A204.1 (cell line): Measurements from ENCODE around the gene MOK.
A peak's percentile ranks its signal among the peaks of the same experiment; 100 is the strongest.
"Not testable (repeated sequence)": the region's sequence is repeated elsewhere in the genome, so short reads cannot be mapped to it uniquely, and the experiment has no call there.

ENCODE experiments used
- FAIRE-seq: peaks from 2 replicates; lab custom pipeline; 2012; peaks lifted over from hg19 to GRCh38; lab: Jason Lieb, UNC

The MOK gene

DNA sequence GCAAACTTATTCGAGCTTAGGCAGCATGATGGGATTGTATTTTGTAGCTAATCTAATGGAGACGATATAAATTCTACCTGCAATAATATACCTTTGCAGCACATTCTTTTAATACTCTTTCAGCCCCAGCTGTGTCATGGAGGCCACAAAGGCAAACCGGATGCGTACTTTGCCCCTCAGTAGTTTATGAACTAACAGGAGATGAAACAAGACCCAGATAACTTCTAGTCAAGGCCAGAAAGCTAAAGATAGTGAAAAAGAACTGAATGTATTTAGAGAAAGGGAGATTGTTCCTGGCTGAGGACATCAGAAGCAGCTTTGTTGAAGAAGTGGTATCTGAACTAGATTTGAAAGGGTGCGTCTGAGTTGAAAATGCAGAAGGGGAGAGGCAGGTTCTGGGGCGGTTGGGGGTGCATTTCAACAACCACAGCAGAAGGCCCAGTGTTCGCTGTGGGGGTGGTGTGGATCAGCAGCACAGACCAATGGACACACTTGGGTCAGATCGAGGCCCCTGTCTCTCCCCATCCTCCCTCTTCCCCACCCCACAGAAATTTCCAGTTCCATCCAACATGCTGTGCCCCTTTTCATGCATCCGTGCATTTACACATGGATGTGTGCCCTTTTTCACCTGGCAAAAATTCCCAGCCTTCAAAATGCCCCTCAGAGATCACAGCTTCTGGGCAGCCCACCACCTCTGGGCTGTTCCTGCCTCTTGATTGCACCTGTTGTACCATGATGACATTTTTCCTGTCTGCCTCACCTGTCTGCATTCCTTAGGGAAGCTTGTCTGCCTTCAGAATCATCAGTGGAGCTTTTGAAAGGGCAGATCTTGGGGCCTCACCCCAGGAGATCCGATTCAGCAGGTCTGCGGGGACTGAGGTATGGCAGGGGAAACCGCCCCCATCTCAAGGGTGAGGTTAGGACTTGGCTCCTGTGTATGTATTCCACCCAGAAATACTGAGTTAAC is 16.8 kb upstream of the MOK start:
- FAIRE-seq, result no peak

DNA sequence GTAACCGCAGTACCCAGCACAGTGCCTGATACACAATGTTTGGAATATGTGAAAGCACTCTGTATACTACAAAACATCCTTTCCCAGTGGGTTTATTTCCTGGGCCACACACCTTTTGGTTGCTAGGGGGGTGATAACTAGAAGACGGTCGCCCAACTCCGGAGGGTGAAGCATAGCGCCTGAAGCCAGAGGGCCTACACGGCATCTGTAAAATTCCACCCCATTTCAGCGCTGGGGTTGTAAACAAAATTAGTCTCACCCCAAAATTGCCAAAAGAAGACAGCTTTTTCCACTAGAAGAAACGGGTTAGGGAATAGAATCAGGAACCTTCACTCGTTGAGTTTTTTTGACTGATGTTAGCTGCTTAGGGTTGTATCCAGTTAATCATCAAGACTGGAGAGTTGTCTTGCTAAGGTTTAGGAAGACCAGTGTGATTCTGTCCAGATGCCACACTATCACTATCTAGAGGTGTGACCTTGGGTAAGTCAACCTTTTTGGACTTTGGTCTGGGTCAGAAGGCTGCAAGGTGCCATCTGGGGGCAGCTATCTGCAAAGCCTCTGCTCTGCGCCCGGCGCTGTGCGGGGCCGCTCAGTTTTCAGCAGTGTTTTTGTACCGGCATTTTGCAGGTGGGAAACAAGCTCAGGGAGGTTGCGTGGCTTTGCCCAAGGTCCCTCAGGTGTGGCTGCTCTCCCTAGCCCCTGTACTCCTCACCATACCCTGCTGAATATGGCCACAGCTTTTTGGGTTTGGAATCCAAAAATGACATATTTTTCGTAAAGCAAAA is 15.9 kb upstream of the MOK start:
- FAIRE-seq, result no peak

DNA sequence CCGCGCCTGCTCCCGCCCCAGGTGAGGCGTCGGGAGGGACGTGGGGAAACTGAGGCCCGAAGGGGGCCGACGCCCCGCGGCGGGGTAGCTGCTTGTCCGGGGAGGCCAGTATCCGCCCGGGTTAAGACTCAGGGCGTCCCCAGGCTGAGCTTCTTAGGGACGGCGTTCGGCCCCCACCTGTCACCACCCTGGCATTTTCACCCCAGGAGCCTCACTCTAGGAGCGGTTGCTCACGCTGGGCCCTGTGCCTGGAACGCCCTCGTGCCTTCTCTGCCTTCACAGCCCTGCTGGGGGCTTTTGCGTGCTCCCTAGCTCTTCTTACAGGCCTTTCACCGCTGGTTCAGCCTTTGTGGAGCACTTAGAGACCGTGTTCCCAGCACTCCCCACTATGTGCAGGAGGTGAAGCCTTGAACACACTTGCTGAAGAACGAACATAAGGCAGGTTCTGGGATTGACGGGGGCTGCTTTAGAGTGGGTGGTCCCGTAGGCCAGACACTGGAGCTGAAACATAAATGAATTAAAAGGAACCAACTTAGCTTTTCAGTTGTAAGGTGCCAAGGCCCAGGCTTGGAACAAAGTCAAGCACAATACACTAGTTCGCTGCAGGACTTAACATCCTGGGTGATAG is 15.2 kb upstream of the MOK start:
- FAIRE-seq, result no peak

DNA sequence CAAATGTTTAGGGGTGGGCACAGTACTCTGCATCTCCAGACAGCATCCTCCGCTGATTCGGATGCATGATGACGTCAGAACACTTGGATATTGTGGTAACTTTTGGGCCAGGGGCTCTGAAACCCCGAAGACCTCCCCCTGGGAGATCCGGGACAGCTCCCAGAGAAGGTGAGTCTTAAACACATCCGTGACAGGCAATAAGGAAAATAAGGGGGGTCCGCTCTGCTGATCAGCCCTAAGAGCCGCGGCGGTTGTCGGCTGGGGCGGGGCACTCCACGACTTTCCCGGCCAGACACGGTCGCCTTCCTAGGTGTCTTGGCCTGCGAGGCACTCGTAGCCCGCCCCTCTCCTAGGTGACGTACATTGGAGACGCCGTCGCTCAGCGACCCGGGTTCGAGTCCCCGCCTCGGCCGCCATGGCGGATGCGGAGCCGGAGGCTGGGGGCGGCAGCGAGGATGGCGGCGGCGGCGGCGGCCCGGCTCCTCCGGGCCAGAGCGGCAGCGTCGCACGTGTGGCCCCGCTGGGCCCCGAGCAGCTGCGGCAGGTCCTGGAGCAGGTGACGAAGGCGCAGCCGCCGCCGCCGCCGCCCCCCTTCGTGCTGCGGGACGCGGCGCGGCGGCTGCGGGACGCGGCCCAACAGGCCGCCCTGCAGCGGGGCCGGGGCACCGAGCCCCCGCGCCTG is 14.5 kb upstream of the MOK start, which contains the start of gene ZNF839:
Gene ZNF839 (plus strand): TSS at position 396 of the 682 bp plus-strand sequence. CDS start 20 bp downstream, at position 416.
- no peak for FAIRE-seq

DNA sequence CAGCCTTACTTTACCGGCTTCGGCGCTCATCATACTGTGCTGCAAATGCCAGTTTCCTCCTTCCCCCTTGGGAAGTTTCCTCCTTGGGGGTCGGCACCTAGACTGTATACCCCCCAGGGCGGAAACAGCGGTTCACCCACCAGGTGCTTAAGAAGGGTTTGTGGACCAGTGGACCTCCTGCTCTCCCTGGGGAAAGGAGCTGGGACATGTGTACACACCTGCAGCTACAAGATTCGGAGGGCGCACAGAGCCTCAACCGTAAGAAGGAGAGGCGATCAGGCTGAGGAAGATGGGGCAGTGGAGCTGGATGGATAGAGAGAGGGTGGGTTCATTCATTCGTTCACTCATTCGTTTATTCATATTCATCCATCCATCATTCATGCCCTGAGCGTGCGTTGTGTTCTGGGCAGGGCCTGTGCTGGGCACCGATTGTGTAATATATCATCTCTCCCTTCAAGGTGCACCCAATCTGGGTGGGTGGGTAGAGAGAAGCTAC is 13.9 kb upstream of the MOK start:
- no peak for FAIRE-seq

DNA sequence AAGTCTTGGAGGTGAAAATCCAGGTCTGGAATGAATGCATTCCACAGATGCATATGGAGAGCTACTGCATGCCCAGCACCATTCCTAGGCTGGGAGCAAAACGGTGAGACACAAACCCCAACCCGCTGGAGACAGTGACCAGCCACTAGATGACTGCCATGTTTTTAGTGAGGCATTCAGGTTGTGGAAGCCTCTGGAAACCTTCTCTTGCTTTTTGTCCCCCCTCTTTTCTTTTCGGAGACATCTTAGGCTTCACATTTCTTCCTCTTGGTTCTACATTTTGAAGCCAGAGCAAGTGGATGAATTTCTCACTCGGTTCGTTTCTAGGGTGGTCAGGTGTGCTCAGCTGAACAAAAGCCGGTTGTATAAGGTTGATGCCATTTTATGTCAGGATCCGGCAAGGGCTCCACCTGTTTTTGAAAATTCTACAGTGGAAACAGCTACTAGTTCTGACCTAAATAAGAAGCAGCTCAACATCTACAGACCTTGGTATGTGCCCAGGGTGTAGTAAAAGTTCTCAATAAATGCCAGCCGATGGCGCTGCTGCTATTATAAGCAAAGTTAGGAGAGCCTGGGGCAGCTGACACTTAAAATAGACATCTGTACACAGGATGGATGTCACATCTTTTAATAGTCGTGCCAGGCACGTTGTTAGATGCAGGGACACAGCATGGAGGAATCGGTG is 12.7 kb upstream of the MOK start:
- FAIRE-seq, result no peak

DNA sequence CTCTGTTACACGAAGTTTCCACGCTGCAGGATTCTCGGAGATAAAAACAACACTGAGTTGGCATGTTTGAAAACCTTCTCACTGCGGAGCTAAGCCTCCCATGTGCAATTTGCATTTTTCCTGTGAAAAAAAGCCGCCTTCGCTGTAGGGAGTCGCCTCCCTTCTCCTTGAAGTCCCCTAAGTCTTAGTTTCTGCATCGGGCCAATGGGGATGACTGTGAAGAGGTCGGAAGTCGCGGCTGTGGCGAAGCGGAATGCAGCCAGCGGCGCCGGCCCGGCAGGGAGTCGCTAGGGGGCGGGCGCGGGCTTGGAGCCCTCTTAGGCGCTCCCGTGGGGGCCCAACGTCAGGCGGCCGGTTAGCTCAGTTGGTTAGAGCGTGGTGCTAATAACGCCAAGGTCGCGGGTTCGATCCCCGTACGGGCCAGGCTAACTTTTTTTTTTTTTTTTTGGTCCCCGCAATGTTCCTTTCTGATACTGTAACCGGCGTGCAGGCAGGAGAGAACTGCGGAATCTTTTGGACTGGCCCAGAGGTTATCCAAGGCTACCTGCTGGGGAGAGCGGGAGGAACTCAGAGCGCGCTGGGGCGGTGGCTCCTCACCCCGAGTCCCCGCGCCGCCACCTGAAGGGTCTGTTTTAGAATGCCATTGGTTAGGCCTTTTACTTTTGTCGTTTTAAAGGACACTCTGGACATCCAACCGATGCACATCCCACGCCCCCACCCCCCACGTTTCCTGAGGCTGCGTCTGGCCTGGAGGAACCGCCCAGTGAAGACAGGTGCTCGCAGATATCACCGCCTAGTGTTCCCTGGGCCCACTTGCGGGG is 12.0 kb upstream of the MOK start:
- no peak for FAIRE-seq

DNA sequence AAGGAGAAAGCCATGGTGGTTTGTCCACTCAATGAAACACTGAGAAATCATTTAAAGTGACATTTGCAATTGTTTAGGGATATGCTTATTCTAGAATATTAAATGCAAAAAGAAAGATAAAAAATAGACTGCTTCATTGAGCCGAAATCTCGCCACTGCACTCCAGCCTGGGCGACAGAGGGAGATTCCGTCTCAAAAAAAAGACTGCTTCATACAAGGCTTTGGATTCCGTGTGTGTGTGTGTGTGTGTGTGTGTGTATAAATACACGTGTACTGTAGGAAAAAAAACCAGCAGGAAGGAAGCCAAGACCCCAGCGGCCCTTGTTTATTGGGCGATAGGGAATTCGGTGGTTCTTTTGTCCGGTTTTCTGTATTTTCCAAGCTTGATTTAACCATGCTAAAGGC is 11.4 kb upstream of the MOK start:
- FAIRE-seq, result peak; percentile 21

DNA sequence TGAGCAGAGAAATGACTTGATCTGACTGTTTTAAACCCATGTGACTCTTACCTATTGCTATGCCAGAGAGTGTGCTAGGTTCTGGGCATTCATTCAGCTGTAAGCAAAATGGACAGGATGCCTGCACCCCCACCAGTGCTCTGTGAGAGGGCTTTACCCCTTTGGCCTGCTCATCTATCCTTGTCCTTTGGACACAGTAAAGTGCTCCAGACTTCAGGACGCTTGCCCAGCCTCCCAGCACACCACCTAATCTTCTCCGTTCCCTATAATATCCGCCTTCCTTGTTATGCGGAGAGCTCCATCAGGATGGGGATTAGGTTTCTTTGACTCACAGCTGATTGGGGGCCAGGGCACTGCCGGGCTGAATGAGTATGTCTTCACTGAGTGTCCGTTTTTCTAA is 10.2 kb upstream of the MOK start:
- FAIRE-seq, result peak; percentile 41

DNA sequence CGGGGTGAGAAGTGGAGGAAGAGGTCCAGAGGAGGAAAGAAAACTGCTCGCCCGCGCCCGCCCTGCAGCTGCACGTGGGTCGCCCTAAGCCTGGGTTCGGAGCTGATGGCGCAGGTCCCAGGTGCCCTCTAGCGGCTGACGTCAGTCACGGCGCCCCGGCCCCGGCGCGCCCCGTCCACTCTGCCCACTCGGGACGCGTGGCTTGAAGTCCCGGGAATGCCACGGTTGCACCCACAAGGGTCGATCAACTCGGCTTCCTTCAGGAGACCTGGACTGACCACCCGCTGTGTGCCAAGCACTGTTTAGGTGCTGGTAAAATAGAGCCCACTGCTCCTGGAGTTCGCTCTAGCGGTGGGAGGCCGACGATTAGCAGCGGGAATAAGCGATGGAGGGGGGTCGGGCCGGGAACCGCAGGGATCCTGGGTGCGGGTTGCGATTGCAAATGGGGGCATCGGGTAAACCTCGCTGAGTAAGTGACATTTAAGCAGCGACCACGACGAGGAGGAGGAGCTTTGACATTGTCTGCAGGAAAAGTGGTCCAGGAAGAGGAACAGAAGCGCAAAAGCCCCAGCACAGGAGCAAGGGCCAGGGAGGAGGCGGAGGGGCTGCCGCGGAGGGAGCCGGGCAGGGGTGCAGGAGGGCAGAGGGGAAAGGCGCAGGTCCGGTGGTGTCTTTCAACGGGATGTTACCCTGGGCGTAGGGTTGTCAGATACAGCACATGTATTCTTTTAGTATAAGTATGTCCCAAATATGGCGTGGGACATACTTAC is 9.5 kb upstream of the MOK start:
- FAIRE-seq, result no peak

DNA sequence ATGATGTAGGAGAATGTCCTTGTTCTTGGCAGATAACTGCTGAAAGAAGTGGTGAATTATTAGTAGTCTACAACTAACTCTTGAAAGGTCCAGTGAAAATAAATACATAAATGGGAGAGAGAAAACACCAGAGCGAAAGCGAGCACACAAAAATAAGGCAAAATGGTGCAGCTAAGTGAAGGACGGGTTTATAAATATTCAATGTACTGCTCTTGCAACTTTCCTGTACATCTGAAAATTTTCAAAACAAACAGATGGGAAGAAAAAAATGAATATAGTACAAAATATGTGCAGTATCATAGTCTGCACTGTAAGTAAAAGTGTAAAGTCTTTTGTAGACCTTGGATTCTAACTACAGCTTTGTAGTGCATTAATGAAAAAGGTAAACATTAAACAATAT is 1.3 kb downstream of the MOK start:
- FAIRE-seq, result peak; percentile 25

DNA sequence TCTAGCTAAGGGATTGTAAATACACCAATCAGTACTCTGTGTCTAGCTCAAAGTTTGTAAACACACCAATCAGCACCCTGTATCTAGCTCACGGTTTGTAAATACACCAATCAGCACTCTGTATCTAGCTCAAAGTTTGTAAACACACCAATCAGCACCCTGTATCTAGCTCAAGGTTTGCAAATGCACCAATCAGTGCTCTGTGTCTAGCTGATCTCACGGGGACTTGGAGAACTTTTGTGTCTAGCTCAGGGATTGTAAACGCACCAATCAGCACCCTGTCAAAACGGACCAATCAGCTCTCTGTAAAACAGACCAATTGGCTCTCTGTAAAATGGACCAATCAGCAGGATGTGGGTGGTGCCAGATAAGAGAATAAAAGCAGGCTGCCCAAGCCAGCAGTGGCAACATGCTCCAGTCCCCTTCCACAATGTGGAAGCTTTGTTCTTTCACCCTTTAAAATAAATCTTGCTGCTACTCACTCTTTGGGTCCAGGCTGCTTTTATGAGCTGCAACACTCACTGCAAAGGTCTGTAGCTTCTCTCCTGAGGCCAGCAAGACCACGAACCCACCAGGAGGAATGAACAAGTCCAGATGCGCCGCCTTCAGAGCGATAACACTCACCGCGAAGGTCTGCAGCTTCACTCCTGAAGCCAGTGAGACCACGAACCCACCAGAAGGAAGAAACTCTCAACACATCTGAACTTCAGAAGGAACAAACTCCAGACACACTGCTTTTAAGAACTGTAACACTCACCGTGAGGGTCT is 6.5 kb downstream of the MOK start:
- not testable (repeated sequence) for FAIRE-seq

DNA sequence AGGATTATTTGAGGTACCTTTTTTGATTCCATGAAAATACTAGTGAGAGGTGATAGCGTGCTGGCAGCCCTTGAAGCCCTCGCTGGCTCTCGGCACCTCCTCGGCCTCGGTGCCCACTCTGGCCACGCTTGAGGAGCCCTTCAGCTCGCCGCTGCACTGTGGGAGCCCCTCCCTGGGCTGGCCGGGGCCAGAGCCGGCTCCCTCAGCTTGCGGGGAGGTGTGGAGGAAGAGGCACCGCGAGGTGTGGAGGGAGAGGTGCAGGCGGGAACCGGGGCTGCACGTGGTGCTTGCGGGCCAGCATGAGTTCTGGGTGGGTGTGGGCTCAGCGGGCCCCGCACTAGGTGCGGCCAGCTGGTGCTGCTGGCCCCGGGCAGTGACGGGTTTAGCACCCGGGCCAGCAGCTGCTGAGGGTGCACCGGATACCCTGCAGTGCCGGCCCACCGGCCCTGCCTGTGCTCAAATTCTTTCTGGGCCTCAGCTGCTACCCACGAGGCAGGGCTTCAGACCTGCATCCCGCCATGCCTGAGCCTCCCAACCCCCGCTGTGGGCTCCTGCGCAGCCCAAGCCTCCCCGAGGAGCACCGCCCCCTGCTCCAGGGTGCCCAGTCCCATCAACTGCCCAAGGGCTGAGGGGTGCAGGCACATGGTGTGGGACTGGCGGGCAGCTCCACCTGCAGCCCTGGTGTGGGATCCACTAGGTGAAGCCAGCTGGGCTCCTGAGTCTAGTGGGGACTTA is 7.4 kb downstream of the MOK start:
- no peak for FAIRE-seq

DNA sequence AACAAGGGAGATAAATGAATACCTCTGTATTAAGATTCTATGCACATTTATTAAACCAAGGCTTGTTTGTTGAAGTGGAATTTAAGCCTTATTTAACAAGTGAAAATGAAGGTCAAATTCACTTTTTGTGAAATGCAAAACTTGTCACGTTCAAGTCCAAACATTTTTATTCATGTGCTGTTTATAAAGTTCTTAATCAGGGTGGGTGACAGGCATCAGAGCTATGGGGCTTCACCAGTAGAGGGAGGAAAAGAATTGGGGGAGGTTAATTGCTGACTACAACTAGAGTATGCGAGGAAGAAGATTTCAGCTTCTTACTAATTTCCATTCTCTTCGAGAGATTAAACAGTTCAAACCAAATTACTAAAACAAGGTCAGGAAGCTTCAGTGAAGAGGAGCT is 9.7 kb downstream of the MOK start:
- no peak for FAIRE-seq

DNA sequence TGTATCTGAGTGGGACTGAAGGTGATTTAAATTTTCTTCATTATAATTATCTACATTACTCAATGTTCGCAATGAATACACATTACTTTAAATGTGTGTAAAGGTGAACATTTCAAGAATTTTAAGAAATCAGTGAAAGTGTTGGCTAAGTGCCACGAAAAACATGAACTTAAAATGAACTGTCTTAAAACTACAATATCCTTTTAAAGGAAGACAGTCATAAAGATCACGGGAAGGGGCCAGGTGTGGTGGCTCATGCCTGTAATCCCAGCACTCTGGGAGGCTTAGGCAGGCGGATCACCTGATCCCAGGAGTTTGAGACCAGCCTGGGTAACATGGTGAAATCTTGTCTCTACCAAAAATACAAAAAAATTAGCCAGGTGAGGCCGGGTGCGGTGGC is 11.2 kb downstream of the MOK start:
- peak; percentile 82 for FAIRE-seq

DNA sequence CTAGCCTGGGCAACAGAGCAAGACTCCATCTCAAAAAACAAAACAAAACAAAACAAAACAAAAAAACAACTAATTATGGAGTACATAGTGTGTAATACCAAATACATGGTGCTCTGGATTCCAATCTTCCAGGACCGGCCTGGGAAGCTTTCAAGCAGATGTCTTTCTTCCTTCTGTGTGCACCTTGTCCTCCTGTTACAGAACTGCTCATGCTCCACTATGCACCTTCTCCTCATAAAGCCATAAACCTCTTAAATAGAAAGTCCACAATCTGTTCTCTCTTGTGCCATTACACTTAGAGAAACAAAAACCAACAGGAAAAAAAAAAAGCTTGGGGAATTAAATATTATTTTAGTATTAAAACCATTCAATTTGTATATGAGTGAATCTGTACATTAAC is 12.5 kb downstream of the MOK start:
- no peak for FAIRE-seq

DNA sequence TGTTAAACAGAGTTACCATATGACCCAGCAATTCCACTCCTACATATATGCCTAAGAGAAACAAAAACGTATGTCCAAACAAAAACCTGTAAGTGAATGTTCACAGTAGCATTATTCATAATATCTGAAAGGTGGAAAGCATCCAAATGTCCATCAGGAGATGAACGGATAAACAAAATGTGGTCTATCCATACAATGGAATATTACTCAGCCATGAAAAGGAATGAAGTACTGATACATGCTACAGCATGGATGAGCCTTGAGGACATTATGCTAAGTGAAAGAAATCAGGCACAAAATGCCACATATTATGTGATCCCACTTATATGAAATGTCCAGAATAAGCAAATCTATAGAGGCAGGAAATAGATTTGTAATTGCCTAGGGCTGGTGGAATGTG is 16.8 kb downstream of the MOK start:
- FAIRE-seq, result no peak

DNA sequence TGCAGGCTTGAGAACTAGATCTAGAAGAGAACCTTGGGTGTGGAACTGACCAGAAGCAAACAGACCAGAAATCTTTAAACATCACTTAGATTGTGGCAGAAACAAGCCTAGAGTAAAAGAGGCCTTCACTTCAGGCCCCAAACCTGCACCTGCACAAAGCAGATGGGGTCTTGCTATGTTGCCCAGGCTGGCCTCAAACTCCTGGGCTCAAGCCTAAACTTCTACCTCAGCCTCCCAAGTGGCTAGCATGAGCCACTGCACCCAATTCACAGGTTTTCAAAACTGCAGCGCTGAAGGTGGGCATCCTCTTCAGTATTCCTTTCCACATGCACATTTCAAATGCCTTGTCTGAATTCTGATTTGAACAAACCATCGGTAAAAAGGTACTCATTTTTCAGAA is 19.9 kb downstream of the MOK start:
- FAIRE-seq, result no peak
